K562 (cell line): ENCODE data around the gene TRANK1. TPM values are rescaled to one million over a fixed set of nuclear protein-coding genes. Genes with fewer than 3 reads are reported as not detected.

Source experiments
- CBX2 ChIP-seq: fragments of 200-600 bp; sonication (generic); IDR thresholded peaks from one replicate; pipeline ENCODE4 v1.6.1; 2012; ENCODE audit warnings: mild to moderate bottlenecking, low read length, inconsistent platforms; ENCODE audit not compliant: insufficient read depth, poor library complexity, severe bottlenecking
- CTBP1 ChIP-seq: fragments of 450-650 bp; IDR thresholded peaks from 2 replicates; pipeline ENCODE4 v1.6.1; 2016; ENCODE audit warnings: borderline replicate concordance
- ELF4 ChIP-seq: fragments of 450-650 bp; formaldehyde crosslinking; IDR thresholded peaks from 2 replicates; pipeline ENCODE4 v1.4.0; 2022; ENCODE audit warnings: missing genetic modification characterization
- EP400 ChIP-seq: fragments of 450-650 bp; IDR thresholded peaks from 2 replicates; pipeline ENCODE4 v1.6.1; 2017; ENCODE audit warnings: antibody characterized with exemption, mild to moderate bottlenecking, moderate library complexity
- FOXA3 ChIP-seq, 2 experiments: fragments of 450-650 bp in 1 of 2; sonication (generic) in 1 of 2; formaldehyde crosslinking; IDR thresholded peaks in 1 of 2; conservative IDR thresholded peaks in 1 of 2; 2 replicates each; pipeline versions ENCODE4 v1.4.0 to v1.8.0; 2020 to 2022; ENCODE audit warnings: mild to moderate bottlenecking in 2 of 2, missing genetic modification reagents in 1 of 2
- GATAD2B ChIP-seq: fragments of 450-650 bp; IDR thresholded peaks from 2 replicates; pipeline ENCODE4 v1.6.1; 2017; ENCODE audit warnings: mild to moderate bottlenecking, borderline replicate concordance
- HNRNPLL ChIP-seq: fragments of 200-400 bp; formaldehyde crosslinking; IDR thresholded peaks from 2 replicates; pipeline ENCODE4 v1.6.1; 2017; ENCODE audit warnings: low read length, low read depth, mild to moderate bottlenecking; ENCODE audit not compliant: poor library complexity, severe bottlenecking
- KDM5B ChIP-seq: fragments of 200-600 bp; sonication (generic); IDR thresholded peaks from 2 replicates; pipeline ENCODE4 v1.6.1; 2012; ENCODE audit warnings: low read depth, mild to moderate bottlenecking, moderate library complexity, low read length, control low read depth, inconsistent platforms; ENCODE audit not compliant: insufficient replicate concordance
- MBD1 ChIP-seq: fragments of 250-450 bp; sonication (Bioruptor Pico); IDR thresholded peaks from 2 replicates; pipeline ENCODE4 v1.8.0; 2022; ENCODE audit warnings: inconsistent platforms
- MCM5 ChIP-seq: fragments of 450-650 bp; IDR thresholded peaks from 2 replicates; pipeline ENCODE4 v1.6.1; 2016; ENCODE audit warnings: low read depth
- NFE2 ChIP-seq: IDR thresholded peaks from 2 replicates; pipeline ENCODE4 v1.6.1; 2014; ENCODE audit warnings: antibody characterized with exemption, low read depth
- PBX2 ChIP-seq, 2 experiments: IDR thresholded peaks in 1 of 2; conservative IDR thresholded peaks in 1 of 2; 2 replicates each; pipeline ENCODE4 v1.6.1; 2016; ENCODE audit warnings: low read depth in 2 of 2, mild to moderate bottlenecking in 1 of 2, missing compliant biosample characterization in 1 of 2, missing genetic modification characterization in 1 of 2, moderate library complexity in 1 of 2
- PCBP2 ChIP-seq: fragments of 200-400 bp; formaldehyde crosslinking; IDR thresholded peaks from 2 replicates; pipeline ENCODE4 v1.6.1; 2018; ENCODE audit warnings: low read length, low read depth, mild to moderate bottlenecking, moderate library complexity; ENCODE audit not compliant: poor library complexity, severe bottlenecking
- PHF21A ChIP-seq: fragments of 450-650 bp; IDR thresholded peaks from 2 replicates; pipeline ENCODE4 v1.6.1; 2017; ENCODE audit warnings: low read depth, borderline replicate concordance
- PHTF2 ChIP-seq: fragments of 250-450 bp; sonication (Bioruptor Pico); IDR thresholded peaks from 2 replicates; pipeline ENCODE4 v1.5.0; 2021; ENCODE audit warnings: mild to moderate bottlenecking
- XRCC4 ChIP-seq: IDR thresholded peaks from one replicate; pipeline ENCODE4 v1.6.1; 2011; ENCODE audit not compliant: insufficient read depth, insufficient read length; ENCODE audit errors: extremely low read depth
- ZBTB26 ChIP-seq: fragments of 450-650 bp; formaldehyde crosslinking; IDR thresholded peaks from 2 replicates; pipeline ENCODE4 v1.4.0; 2022; ENCODE audit warnings: missing genetic modification characterization
- ZNF121 ChIP-seq: sonication (generic); formaldehyde crosslinking; conservative IDR thresholded peaks from 2 replicates; pipeline ENCODE4 v1.8.0; 2022; ENCODE audit warnings: missing genetic modification reagents
- ZNF146 ChIP-seq: IDR thresholded peaks from one replicate; pipeline ENCODE4 v1.6.1; 2018; ENCODE audit warnings: missing compliant biosample characterization; ENCODE audit not compliant: unreplicated experiment
- ZNF175 ChIP-seq: fragments of 200-800 bp; sonication (Bioruptor generic); IDR thresholded peaks from 2 replicates; pipeline ENCODE4 v1.6.1; 2016; ENCODE audit warnings: low read depth, mild to moderate bottlenecking, missing genetic modification characterization, missing compliant biosample characterization
- ZNF224 ChIP-seq: sonication (generic); formaldehyde crosslinking; IDR thresholded peaks from 2 replicates; pipeline ENCODE4 v1.8.0; 2022; ENCODE audit warnings: mild to moderate bottlenecking, missing genetic modification reagents
- ZNF766 ChIP-seq: fragments of 200-800 bp; sonication (Bioruptor generic); conservative IDR thresholded peaks from 2 replicates; pipeline ENCODE4 v1.6.1; 2016; ENCODE audit warnings: missing genetic modification characterization, missing compliant biosample characterization
- polyA plus RNA-seq, 8 experiments: library from polyadenylated mRNA; depleted of rRNA in 4 of 8; stranded (reverse) in 5 of 8; unstranded in 3 of 8; fragments of >200 nt; fragmentation: Nextera tagmentation in 2 of 8; fragmentation: Illumina TruSeq in 1 of 8; extraction: Ambion mirVana in 2 of 8; extraction: Trizol in 1 of 8; gene quantifications; 2 replicates each; pipeline versions ENCODE4 v1.2.1 to v1.2.3, GENCODE V29; 2011 to 2014; ENCODE audit warnings: inconsistent platforms in 1 of 8, missing spikeins in 1 of 8
- total RNA-seq, 7 experiments: library from RNA; depleted of rRNA in 6 of 7; stranded (reverse); fragments of >200 nt in 6 of 7; fragmentation: Illumina TruSeq in 2 of 7; extraction: Trizol in 2 of 7; gene quantifications; 2 replicates each; pipeline versions ENCODE4 v1.2.1 to v1.2.3, GENCODE V29; 2011 to 2021; ENCODE audit warnings: low replicate concordance in 1 of 7

Gene TRANK1
- total and polyA plus RNA-seq, 9 of the 15 experiments (the other 6 are each of a cell fraction or from before 2014, with no cell fraction given), result 0.41 to 5.3 (median 2.1) TPM

- no peak for TF ChIP-seq PHTF2 (CRISPR knock-in tag)
- peak; percentile 95 for TF ChIP-seq GATAD2B
- TF ChIP-seq PBX2 (CRISPR knock-in tag; IDR thresholded peaks at IDR 0.05; ENCODE audit: low read depth), result no peak
- peak; percentile 94 for TF ChIP-seq PBX2 (tag; conservative IDR thresholded peaks at IDR 0.05; ENCODE audit: low read depth)
- TF ChIP-seq EP400, result peak; percentile 59; the same call in 1 of the 2 replicates
- TF ChIP-seq ZNF175 (CRISPR knock-in tag), result peak; percentile 78; the same call in 1 of the 2 replicates
- TF ChIP-seq HNRNPLL, result no peak
- no peak for TF ChIP-seq PCBP2
- peak; percentile 99 for TF ChIP-seq CTBP1
- TF ChIP-seq ZNF121 (CRISPR knock-in tag), result no peak
- TF ChIP-seq KDM5B, result no peak
- no peak for TF ChIP-seq ZNF224 (CRISPR knock-in tag)
- TF ChIP-seq FOXA3 (CRISPR knock-in tag; conservative IDR thresholded peaks at IDR 0.05 in 1 of 2, IDR thresholded peaks at IDR 0.05 in 1 of 2), result peak in 1 of 2 experiments; percentile 45; a peak in 2 of 4 replicates
- TF ChIP-seq MBD1 (CRISPR knock-in tag), result peak; percentile 78; the same call in 1 of the 2 replicates
- peak; percentile 95 for TF ChIP-seq ELF4
- peak; percentile 92 for TF ChIP-seq NFE2
- no peak for TF ChIP-seq MCM5
- no peak for TF ChIP-seq PHF21A
- TF ChIP-seq ZNF766 (CRISPR knock-in tag), result peak; percentile 63
- no peak for TF ChIP-seq CBX2
- no peak for TF ChIP-seq XRCC4
- TF ChIP-seq ZBTB26 (CRISPR knock-in tag), result 0 out of 2 replicates have a peak, but pooled peaks have one; percentile 60
- TF ChIP-seq ZNF146 (CRISPR knock-in tag), result no peak
Measured at GRCh38 chr3:36957862-36958686, 13.2 kb upstream of the TRANK1 start (continued).
